ENCODE results near the gene SPSB3. TPM values are rescaled to one million over a fixed set of nuclear protein-coding genes. Genes with fewer than 3 reads are reported as not detected.
"Not testable (repeated sequence)": the region's sequence is repeated elsewhere in the genome, so short reads cannot be mapped to it uniquely, and the experiment has no call there.

The SPSB3 gene
- total RNA-seq, 1 donor from 2014 or later: 57.9 TPM

GRCh38 chr16:1740781-1741490 is 41.4 kb downstream of the SPSB3 start:
- H3K4me3 ChIP-seq (ENCODE audit: low read depth, low read length): no peak overlapping the region
- DNase-seq (ENCODE audit: low read depth): no peak
- no peak for TF ChIP-seq CTCF (conservative IDR thresholded peaks at IDR 0.05; ENCODE audit: low read depth, low read length)

- DNase-seq (ENCODE audit: low read depth): no peak
- TF ChIP-seq CTCF (conservative IDR thresholded peaks at IDR 0.05; ENCODE audit: low read depth, low read length): no peak
- H3K4me3 ChIP-seq (ENCODE audit: low read depth, low read length): no peak overlapping the region
Observed at GRCh38 chr16:1740234-1740633, 42.1 kb downstream of the SPSB3 start.

GRCh38 chr16:1734816-1735215 is 47.6 kb downstream of the SPSB3 start:
- no peak for TF ChIP-seq CTCF (conservative IDR thresholded peaks at IDR 0.05; ENCODE audit: low read depth, low read length)
- DNase-seq (ENCODE audit: low read depth): no peak
- no peak overlapping the region for H3K4me3 ChIP-seq (ENCODE audit: low read depth, low read length)

- H3K4me3 ChIP-seq (ENCODE audit: low read depth, low read length): no peak overlapping the region
- no peak for DNase-seq (ENCODE audit: low read depth)
- TF ChIP-seq CTCF (conservative IDR thresholded peaks at IDR 0.05; ENCODE audit: low read depth, low read length): no peak
Observed at GRCh38 chr16:1734123-1734522, 48.2 kb downstream of the SPSB3 start.

- not testable (repeated sequence) for H3K4me3 ChIP-seq (ENCODE audit: low read depth, low read length); DNase-seq (ENCODE audit: low read depth)
Observed at GRCh38 chr16:1732551-1732987, 49.8 kb downstream of the SPSB3 start.

- no peak overlapping the region for H3K4me3 ChIP-seq (ENCODE audit: low read depth, low read length)
- TF ChIP-seq CTCF (conservative IDR thresholded peaks at IDR 0.05; ENCODE audit: low read depth, low read length): no peak
- DNase-seq (ENCODE audit: low read depth): no peak
Observed at GRCh38 chr16:1732071-1732470, 50.3 kb downstream of the SPSB3 start.

- no peak overlapping the region for H3K4me3 ChIP-seq (ENCODE audit: low read depth, low read length)
- TF ChIP-seq CTCF (conservative IDR thresholded peaks at IDR 0.05; ENCODE audit: low read depth, low read length): no peak
- DNase-seq (ENCODE audit: low read depth): no peak
Observed at GRCh38 chr16:1731603-1732002, 50.8 kb downstream of the SPSB3 start.

Data from epithelial cell of proximal tubule (primary cell).